NCI-H345 treated with DMSO at 0.1 percent for 48 hours (cell line): Measurements from ENCODE around the gene SLC25A47.
A peak's percentile ranks its signal among the peaks of the same experiment; 100 is the strongest.
"Not testable (repeated sequence)": the region's sequence is repeated elsewhere in the genome, so short reads cannot be mapped to it uniquely, and the experiment has no call there.

ENCODE experiments used
- DNase-seq: peaks from one replicate; lab custom pipeline; 2025; ENCODE audit not compliant: unreplicated experiment; lab: John Stamatoyannopoulos, UW

Gene SLC25A47

DNA sequence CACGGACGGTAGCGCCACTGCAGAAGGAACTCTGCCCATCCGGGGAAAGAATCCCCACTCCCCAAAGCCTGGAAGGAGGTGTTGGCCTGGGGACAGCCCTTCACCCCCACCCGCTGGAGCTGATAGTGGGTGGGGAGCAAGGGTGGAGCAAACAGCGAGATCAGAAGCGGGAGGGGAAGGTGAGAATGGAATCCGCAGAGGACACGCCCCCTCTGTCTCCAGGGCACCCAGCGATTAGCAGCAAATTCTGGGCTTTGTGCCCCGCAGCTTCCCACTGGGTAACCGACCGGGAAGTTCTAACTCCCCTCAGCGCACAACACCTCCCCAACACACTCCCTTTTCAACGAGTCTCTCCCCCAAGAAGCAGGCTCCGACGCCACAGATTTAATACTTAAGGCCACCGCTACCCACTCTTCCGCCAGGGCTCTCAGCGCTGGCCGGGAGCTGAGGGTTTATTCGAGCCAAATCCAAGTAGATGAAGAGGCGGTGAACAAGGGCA is 18.3 kb upstream of the SLC25A47 start:
- DNase-seq, result peak; percentile 46

DNA sequence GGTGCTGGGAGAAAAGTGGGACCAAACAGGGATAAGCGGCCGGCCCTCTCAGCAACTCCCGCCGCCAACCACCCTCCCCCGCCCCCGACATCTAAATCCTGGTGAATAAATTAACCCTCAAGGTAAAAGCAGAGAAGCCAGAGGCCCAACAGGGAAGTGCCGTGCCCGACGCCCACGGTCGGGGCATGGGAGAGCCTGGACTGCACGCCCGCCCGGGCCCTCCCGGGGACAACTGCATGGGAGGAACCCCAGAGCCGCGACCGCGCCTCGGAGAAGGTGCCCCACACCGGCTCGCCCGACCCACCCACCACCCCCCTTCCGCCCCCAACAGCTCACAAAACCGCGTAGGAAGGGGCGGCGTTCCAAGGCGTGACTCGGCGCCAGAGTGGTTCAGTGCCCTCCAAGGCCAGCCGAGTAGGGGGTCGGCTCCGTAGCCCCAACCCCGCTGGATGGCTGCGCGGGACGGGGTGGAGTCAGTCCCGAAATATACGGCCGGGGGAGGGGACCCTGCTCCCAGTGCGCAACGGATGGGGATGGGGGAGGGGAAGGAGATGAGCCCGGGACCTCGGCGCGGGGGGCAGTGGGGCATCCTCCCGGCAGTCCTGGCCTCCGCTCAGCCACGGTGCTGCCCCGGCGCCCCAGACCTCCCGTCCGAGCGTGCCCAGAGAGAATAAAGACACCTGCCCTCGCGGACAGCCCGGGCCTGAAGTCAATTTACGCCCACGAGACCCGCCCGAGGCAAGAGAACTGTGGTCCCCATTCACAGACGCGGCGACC is 17.6 kb upstream of the SLC25A47 start:
- DNase-seq, result no peak

DNA sequence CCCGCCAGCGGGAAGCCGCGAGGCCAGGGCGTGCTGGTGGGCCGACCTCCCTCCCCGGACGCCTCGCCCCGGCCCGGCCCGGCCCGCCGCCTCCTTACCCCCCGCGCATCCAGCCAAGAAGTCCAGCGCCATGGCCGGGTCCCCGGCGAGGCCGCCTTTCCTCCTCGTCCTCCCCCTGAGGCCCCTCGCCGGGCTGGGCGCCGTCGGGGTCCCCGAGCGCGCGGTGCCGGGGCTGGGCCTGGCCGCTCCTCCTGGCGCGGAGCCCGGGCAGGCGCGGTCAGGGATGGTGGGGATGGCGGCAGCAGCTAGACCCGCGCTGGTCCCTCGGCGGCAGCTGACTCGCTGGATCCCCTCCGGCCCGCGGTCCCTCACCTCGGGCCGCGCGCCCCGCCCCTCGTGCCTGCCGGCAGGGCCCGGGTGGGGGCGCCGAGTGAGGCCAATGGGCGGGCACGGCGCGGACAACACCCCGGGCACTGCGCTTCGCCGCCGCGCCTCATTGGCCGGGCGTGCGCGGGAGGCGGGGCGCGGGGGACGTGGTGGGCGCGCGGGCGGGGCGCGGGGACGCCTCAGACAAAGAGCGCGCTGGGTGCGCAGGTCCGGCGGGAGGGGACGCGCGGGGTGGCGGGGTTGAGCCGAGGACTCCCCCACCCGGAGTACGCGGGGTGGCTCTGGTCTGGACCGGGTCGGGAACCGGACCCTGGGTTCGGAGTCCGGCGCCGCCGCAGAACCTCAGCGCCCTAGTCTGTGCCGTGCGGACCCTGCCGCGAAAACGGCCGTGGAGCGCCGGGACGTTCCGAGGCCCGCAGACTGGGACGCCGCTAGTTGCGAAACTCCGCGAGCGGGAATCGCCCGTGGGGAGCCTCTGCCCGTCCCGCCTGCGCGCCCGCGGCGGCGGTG is 16.8 kb upstream of the SLC25A47 start, which contains the start of gene SLC25A29:
SLC25A29 (minus strand) TSS at position 344 of the 897 bp plus-strand sequence; CDS start at position 132, 212 bp downstream.
- peak; percentile 78 for DNase-seq

DNA sequence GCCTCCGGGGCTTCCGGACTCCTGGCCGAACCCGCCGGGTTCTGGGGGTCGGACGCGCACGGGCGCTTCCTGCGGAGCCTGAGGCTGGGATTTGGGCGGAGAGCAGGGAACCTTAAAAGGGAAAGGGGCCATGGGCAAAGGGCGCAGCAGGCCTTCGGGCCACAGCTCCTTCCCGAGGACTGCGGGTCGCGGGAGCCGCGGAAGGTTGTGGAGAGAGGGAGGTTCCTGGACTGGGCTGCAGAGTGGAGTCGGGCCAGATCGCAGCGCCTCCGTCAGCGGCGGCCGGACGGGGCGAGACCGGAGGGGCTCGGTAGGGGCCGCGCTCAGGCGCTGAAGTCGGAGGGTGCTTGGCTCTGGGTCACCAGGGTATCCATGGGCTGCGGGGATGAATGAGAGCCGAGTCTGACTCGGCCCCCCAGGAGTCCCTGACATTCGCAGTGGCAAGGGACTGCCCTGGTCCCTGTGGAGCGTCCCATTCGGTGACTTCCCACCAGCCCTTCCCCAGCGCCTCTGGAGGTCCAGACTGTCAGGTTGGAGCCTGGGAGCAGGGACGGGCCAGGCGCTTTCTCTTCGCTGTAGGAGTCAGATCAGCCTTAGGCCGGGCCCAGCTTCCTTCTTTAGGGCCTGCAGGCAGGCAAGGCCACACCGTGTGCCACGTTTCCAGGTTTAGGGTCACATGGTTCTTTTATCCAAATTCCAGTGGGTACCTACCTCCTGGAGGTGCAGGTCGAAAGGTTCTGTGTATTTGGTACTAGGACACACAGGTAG is 16.0 kb upstream of the SLC25A47 start:
- no peak for DNase-seq

DNA sequence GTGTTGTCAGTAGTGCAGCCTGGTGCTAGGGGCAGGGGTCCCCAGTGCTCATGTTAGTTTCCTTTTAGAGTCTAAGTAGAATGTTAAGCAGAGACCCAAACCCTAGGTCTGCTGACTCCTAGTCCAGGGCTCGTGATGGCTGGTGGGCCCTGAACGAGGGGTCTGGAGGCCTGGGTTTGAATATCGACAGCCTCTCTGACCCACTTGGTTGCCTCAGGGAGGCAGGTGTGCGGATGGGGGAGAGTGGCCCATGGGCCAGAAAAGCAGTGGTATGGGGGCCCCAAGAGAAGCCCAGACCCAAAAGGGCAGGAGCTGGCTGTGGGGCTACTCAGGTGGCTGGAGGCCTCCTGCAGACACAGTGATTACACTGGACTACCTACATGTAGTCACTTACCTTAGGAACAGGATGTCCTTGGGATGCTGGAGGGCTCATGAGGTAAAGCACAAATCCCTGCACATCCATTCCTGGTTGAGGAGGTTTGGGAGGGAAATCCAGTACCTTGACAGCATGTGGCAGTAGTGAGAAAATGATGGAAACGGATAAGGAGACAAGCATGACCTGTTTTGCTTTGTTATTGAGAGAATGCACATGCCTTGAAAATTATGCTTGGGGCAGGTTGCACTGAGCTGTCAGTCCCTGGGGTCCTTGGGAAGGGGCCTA is 15.2 kb upstream of the SLC25A47 start:
- no peak for DNase-seq

DNA sequence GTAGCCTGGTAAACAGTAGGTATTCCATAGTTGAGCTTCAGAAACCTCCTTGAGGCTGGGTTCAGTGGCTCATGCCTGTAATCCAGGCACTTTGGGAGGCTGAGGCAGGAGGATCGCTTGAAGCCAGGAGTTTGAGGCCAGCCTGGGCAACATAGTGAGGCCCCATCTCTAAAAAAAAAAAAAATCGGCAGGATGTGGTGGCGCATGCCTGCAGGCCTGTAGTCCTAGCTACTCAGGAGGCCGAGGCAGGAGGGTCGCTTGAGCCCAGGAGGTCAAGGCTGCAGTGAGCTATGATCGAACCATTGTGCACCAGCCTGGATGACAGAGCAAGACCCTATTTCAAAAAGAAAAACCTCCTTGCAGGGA is 14.7 kb upstream of the SLC25A47 start:
- DNase-seq, result not testable (repeated sequence)

DNA sequence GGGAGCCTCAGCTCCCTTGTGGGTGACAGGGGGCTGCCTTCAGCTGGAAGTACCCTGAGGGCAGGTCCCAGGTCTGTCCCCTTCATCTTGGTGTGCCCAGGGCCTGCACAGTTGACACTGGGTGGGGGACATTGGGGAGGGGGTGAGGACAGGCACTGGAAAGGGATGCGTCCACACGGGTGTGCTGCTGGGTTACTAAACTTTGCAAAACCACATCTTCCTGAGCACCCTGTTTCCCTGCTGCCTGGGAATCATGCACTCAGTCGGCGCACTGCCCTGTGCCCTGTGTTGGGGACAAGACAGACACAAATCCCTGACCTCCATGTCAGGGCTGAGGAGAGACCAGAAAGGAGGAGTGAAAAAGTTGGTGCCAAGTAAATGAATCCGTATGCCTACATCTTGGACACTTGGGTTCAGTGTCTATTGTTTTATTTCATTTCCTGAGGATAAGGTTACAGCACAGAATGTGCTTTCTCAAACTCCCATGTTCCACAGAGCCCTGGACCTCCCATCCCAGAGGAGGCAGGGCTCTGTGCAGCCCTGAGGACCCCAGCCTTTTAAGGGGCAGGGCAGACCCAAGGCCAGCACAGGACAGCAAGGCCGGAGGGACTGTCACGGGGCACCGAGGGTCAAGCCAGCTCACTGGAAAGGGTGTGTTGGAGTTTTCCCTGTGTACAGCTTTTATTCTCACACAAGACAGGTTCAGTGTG is 14.0 kb upstream of the SLC25A47 start:
- DNase-seq, result no peak

DNA sequence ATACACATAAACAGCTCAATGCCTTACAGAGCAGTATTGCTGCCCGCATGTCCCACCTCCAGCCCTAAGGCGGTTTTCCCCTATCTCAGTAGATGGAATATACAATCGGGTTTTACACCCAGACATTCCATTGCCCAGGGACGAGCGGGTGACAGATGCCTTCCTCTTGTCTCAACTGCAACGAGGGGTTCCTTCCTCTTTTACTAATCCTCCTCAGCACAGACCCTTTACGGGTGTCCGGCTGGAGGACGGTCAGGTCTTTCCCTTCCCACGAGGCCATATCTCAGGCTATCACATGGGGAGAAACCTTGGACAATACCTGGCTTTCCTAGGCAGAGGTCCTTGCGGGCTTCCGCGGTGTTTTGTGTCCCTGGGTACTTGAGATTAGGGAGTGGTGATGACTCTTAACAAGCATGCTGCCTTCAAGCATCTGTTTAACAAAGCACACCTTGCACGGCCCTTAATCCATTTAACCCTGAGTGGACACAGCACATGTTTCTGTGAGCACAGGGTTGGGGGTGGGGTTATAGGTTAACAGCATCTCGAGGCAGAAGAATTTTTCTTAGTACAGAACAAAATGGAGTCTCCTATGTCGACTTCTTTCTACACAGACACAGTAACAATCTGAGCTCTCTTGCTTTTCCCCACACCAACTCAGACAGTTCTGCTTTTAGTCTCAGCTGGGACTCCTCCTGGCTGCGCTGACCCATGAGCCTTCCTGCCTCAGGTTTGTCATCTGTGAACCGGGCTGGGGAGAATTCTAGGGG is 10.8 kb upstream of the SLC25A47 start:
- DNase-seq, result not testable (repeated sequence)

DNA sequence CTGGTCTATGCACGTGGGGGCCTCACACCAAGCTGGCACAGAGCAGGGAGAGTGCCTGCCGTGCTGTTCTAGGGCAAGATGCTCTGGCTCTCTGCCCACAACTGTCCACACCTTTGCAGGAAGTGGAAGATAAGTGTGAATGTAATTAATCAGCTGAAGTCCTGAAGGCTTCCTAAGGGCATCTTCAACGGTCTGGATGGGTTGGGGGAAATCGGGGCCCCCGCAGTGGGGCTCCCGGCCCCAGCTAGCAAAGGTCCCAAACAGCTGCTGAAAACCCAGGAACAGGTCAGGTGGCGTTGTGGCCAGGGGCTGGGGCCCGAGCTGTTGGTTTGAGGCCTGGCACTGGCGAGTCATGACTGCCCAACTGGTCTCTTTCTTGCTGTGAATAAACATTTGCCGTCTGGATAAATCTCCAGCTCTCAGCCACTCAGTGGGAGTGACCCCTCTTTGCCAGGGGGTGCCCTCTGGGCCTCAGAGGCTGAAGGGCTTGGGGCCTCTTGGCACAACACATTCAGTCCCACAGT is 10.2 kb upstream of the SLC25A47 start:
- DNase-seq, result peak; percentile 33

DNA sequence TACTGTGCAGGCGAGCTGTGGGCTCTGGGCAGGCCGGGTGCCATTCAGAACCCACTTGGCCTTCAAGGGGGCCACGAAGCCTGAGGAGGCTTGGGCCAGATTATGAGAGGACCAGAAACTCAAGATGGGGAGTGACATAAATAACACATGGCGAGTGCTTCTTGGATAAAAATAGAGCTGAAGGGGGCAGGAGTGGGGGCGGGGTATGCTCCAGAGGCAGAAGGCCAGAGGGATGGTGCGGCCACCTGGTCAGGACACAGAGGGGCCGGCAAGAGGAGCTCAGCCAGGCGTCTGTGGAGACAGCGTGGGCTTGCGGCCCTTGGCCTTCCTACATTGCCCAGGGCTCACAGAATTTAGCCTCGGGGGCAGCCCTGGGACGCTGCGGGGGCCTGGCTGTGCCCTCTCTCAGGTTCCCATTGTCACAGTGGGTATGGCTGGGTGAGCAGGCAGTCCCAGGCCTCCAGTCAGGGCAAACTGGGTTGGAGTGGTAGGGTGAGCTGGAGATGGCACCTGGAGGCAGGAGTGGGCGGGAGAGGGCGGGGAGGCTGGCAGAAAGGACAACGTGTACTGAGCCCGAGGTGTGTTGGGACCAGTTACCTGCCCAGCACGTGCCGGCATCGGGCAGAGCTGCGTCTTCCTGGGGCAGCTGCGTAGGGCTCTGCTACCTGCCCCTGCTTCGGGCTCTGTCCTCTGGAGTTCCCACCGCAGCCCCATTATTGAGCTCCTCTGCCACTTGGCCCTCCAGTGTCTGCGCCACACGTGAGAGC is 9.5 kb upstream of the SLC25A47 start:
- DNase-seq, result no peak

DNA sequence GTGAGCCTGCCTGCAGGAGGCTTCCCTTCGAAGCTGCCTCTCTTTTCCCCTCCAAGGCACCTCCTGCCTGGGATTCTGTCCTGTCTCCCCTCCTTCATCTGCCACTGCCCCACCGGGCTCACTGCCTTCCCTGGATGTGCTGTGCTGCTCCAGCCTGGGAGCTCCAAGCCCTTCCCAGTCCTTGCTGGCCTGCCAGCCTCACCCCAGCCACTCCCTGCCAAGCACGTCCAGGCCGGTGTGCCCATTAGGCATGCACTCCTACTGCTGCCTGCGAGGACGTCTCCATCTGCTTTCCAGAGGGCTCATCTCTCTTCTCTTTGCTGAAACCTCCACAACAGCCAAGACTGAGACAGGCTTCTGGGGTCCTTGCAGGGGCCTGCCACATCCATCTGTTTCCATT is 8.4 kb upstream of the SLC25A47 start:
- no peak for DNase-seq

DNA sequence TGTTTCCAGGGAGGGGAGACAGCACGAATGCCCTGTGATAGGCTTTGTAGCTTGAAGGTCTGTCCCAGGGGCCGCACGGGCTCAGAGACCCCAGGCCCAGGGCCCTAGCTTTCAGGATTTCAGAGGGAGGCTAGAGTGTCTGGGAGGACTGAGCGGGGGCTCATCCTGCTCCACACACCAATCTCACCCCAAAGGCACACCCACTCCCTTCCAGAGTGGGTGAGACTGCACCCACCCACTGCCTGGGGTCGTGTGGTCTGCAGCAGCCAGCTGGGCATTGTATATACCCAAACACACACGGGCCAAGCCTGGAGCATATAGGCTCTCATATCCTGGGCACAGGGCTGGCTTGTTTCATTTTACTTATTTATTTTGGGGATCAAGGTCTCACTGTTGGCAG is 5.8 kb upstream of the SLC25A47 start:
- DNase-seq, result no peak

DNA sequence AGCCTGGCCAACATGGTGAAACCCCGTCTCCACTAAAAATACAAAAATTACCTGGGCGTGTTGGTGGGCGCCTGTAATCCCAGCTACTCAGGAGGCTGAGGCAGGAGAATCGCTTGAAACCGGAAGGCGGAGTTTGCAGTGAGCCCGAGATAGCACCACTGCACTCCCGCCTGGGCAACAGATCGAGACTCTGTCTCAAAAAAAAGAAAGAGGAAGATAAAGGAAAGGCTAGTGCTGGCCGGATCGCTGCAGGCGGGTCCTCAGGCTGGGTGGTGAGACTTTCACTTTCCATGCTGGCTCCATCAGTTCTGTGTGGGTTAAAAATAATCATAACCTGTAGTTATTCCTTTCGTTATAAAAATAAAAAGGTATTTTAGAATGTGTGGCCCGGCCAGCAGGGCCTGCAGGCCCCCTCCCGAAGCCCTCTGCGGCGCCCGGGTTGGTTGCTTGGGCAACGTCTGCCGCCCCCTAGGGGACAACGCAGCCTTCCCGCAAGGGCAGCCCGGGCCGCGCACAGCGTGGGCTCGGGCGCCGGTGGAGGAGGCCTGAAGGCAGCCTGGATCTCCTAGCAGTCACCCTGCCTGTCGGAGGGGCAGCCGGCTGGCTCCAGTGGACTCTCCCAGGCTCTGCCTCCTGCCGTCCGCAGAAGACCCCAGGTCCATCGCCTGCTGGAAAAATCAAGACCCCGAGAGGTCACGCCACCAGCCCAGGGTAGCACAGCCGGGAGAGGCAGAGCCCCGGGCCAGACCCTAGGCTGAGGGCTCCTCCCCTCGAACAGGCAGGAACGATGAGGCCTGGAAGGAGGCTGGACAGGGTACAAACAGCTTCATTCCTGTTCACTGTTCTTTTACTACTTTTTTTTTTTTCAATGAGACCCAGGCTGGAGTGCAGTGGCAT is 5.0 kb upstream of the SLC25A47 start:
- no peak for DNase-seq

DNA sequence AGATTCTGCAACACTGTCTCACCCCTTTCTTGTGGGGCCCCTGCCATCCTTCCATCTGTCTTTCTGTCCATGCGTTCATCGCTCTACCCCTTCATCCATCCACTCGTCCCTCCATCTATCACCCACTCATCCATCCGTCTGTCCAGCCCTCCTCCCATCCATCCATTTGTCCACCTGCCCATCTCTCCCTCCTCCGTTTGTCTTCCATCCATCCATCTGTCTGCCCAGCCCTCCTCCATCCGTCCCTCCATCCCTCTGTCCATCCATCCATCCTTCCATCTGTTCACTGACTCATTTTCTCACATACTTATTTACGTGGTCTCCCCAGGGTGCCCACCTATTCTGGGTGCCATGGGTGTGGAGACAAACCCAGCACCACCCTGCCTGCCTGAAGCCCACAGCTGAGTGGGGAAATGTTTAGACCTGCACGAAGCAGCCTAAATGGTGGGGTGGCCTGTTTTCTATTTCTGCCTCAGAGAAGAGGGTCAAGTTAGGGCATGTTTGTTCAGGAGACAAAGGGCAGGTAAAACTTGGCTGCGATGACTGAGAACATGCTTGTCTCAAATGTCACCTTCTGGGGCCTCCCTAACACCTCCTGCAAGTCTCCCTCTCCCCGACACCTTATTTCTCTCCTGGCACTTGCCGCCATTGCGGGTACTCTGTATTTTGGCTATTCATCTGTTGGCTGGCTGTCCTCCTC is 2.8 kb upstream of the SLC25A47 start:
- no peak for DNase-seq

DNA sequence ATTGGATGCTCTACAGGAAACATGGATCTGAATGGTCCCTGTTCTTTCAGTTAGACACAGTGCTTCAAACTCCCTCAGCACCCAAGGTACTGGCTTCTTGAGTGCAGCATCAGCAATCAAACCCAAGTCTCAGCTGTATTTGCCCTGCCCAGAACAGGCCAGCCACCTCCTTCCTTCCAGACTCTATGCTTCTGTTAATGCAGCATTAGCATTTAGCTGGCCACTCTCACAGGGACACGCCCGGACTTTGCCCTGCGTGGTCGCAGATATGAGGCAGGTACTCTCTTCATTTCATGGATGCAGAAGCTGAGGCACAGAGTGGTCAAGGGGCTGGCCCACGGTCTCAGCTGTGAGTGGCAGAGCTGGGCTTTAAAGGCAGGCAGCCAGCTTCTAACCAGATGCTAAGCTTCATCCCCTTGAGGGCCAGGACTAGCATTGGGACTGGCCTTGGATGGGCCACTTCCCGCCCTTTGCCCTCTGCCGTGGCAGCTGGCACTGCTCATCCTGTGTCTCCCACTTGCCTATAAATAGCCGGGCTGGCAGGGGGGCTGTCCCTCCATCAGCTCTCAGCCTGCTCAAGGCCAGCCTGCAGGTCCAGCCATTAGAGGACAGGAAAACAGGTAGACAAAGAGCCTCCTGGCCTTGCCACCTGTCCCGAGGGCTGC is 1.5 kb upstream of the SLC25A47 start:
- no peak for DNase-seq
